NT2/D1 (cell line): ENCODE results near the gene URB2.

Source experiments
- YY1 ChIP-seq: IDR thresholded peaks from 2 replicates; pipeline ENCODE4 v1.6.1; 2011; ENCODE audit not compliant: insufficient read length, insufficient read depth
- ZNF274 ChIP-seq: IDR thresholded peaks from 2 replicates; pipeline ENCODE4 v1.6.1; 2011; ENCODE audit warnings: mild to moderate bottlenecking, low read depth, low read length

- TF ChIP-seq YY1 = no peak
- TF ChIP-seq ZNF274 = no peak
Measured at GRCh38 chr1:229621663-229622062, 4.4 kb upstream of the URB2 start.
